HEK293 (cell line): Measurements from ENCODE around the gene SDC3.

Source experiments
- CTCF ChIA-PET: fragments of 350-600 bp; formaldehyde crosslinking; extraction: SDS; loops from one replicate; lab custom pipeline; 2021; ENCODE audit warnings: antibody characterized with exemption; lab: Yijun Ruan, JAX
- POLR2A ChIA-PET: fragments of 300-600 bp; formaldehyde crosslinking; extraction: SDS; loops from one replicate; lab custom pipeline; 2020; ENCODE audit warnings: antibody characterized with exemption, inconsistent platforms; lab: Yijun Ruan, JAX
- H3K27ac ChIP-seq: fragments of 200-500 bp; sonication (Bioruptor generic); 2 replicates; pipeline ENCODE4 v1.5.1; 2014; ENCODE audit warnings: low read depth, low read length, control low read depth, inconsistent platforms; ENCODE audit errors: extremely low read depth
- H3K36me3 ChIP-seq, 2 experiments: fragments of 200-500 bp in 1 of 2; sonication (Bioruptor generic) in 1 of 2; 1 replicate in 1 of 2; 2 replicates in 1 of 2; pipeline ENCODE4 v1.5.1; 2014 to 2017; ENCODE audit warnings: inconsistent platforms in 2 of 2, low read length in 2 of 2; ENCODE audit not compliant: control insufficient read depth in 2 of 2, insufficient read depth in 1 of 2
- H3K4me1 ChIP-seq: fragments of 200-500 bp; sonication (Bioruptor generic); 2 replicates; pipeline ENCODE4 v1.5.1; 2014; ENCODE audit warnings: mild to moderate bottlenecking, low read length, inconsistent platforms; ENCODE audit not compliant: control insufficient read depth, insufficient read depth
- H3K4me3 ChIP-seq: 2 replicates; pipeline ENCODE4 v1.5.1; 2011; ENCODE audit warnings: low read depth, mild to moderate bottlenecking, control low read depth, low read length, moderate library complexity
- H3K9me3 ChIP-seq: fragments of 200-500 bp; sonication (Bioruptor generic); 2 replicates; pipeline ENCODE4 v1.5.1; 2014; ENCODE audit warnings: low read depth, low read length, inconsistent platforms; ENCODE audit not compliant: control insufficient read depth, insufficient read depth
- BCL11B ChIP-seq: fragments of 450-650 bp; formaldehyde crosslinking; IDR thresholded peaks from 2 replicates; pipeline ENCODE4 v1.5.1; 2016; ENCODE audit warnings: low read depth, missing biosample characterization, missing genetic modification characterization
- GLI2 ChIP-seq: fragments of 450-650 bp; formaldehyde crosslinking; IDR thresholded peaks from 2 replicates; pipeline ENCODE4; 2017; ENCODE audit warnings: missing biosample characterization, missing genetic modification characterization, low read depth, borderline replicate concordance
- GLIS2 ChIP-seq: fragments of 450-650 bp; formaldehyde crosslinking; IDR thresholded peaks from 2 replicates; pipeline ENCODE4 v1.5.1; 2016; ENCODE audit warnings: missing biosample characterization, missing genetic modification characterization
- KLF9 ChIP-seq: fragments of 450-650 bp; formaldehyde crosslinking; IDR thresholded peaks from 2 replicates; pipeline ENCODE4 v1.5.1; 2016; ENCODE audit warnings: missing biosample characterization, missing genetic modification characterization, low read depth
- MYNN ChIP-seq: fragments of 450-650 bp; formaldehyde crosslinking; IDR thresholded peaks from 2 replicates; pipeline ENCODE4 v1.5.1; 2016; ENCODE audit warnings: missing biosample characterization, missing genetic modification characterization, borderline replicate concordance
- SALL2 ChIP-seq: fragments of 450-650 bp; formaldehyde crosslinking; IDR thresholded peaks from 2 replicates; pipeline ENCODE4 v1.5.0; 2017; ENCODE audit warnings: missing biosample characterization, mild to moderate bottlenecking, missing genetic modification characterization, borderline replicate concordance
- SP7 ChIP-seq: fragments of 450-650 bp; formaldehyde crosslinking; IDR thresholded peaks from 2 replicates; pipeline ENCODE4 v1.5.1; 2016; ENCODE audit warnings: missing biosample characterization, missing genetic modification characterization
- WT1 ChIP-seq: fragments of 450-650 bp; formaldehyde crosslinking; IDR thresholded peaks from 2 replicates; pipeline ENCODE4 v1.5.1; 2016; ENCODE audit warnings: missing biosample characterization, missing genetic modification characterization
- ZBTB10 ChIP-seq: fragments of 450-650 bp; formaldehyde crosslinking; IDR thresholded peaks from 2 replicates; pipeline ENCODE4 v1.5.1; 2016; ENCODE audit warnings: missing biosample characterization, missing genetic modification characterization
- ZBTB26 ChIP-seq: fragments of 450-650 bp; formaldehyde crosslinking; optimal IDR thresholded peaks from 2 replicates; pipeline ENCODE3; 2016; ENCODE audit warnings: missing biosample characterization, mild to moderate bottlenecking, missing genetic modification characterization
- ZBTB8A ChIP-seq: fragments of 450-650 bp; formaldehyde crosslinking; IDR thresholded peaks from 2 replicates; pipeline ENCODE4 v1.5.1; 2016; ENCODE audit warnings: missing biosample characterization, missing genetic modification characterization
- ZFHX2 ChIP-seq: fragments of 450-650 bp; formaldehyde crosslinking; conservative IDR thresholded peaks from 2 replicates; pipeline ENCODE4 v1.5.1; 2016; ENCODE audit warnings: missing biosample characterization, missing genetic modification characterization
- ZFP41 ChIP-seq: fragments of 450-650 bp; formaldehyde crosslinking; IDR thresholded peaks from 2 replicates; pipeline ENCODE4 v1.5.1; 2016; ENCODE audit warnings: missing biosample characterization, missing genetic modification characterization, borderline replicate concordance
- ZNF148 ChIP-seq: fragments of 450-650 bp; formaldehyde crosslinking; IDR thresholded peaks from 2 replicates; pipeline ENCODE4 v1.5.0; 2017; ENCODE audit warnings: missing biosample characterization, missing genetic modification characterization, borderline replicate concordance
- ZNF18 ChIP-seq: fragments of 450-650 bp; formaldehyde crosslinking; IDR thresholded peaks from 2 replicates; pipeline ENCODE4 v1.5.1; 2016; ENCODE audit warnings: missing biosample characterization, missing genetic modification characterization
- ZNF239 ChIP-seq: fragments of 450-650 bp; formaldehyde crosslinking; IDR thresholded peaks from 2 replicates; pipeline ENCODE4 v1.5.1; 2016; ENCODE audit warnings: missing biosample characterization, missing genetic modification characterization
- ZNF248 ChIP-seq: fragments of 450-650 bp; formaldehyde crosslinking; IDR thresholded peaks from 2 replicates; pipeline ENCODE4 v1.5.1; 2017; ENCODE audit warnings: missing biosample characterization, missing genetic modification characterization
- ZNF354C ChIP-seq: fragments of 450-650 bp; formaldehyde crosslinking; IDR thresholded peaks from 2 replicates; pipeline ENCODE4 v1.5.1; 2016; ENCODE audit warnings: missing biosample characterization, missing genetic modification characterization, low read depth, borderline replicate concordance
- ZNF362 ChIP-seq: fragments of 450-650 bp; formaldehyde crosslinking; IDR thresholded peaks from 2 replicates; pipeline ENCODE4 v1.5.1; 2016; ENCODE audit warnings: missing biosample characterization, missing genetic modification characterization
- ZNF488 ChIP-seq: fragments of 450-650 bp; formaldehyde crosslinking; IDR thresholded peaks from 2 replicates; pipeline ENCODE4 v1.5.1; 2016; ENCODE audit warnings: missing biosample characterization, missing genetic modification characterization
- ZNF610 ChIP-seq: fragments of 450-650 bp; formaldehyde crosslinking; IDR thresholded peaks from 2 replicates; pipeline ENCODE4 v1.5.1; 2016; ENCODE audit warnings: missing biosample characterization, missing genetic modification characterization, borderline replicate concordance
- ZNF768 ChIP-seq: fragments of 450-650 bp; formaldehyde crosslinking; IDR thresholded peaks from 2 replicates; pipeline ENCODE4 v1.5.1; 2018; ENCODE audit warnings: missing biosample characterization, mild to moderate bottlenecking, missing genetic modification characterization

The SDC3 gene

GRCh38 chr1:30908696-30909364 is at the start of gene SDC3:
SDC3 (minus strand) TSS chr1:30908758; CDS start chr1:30908586, 172 bp downstream.
- H3K9me3 ChIP-seq, result no peaks in the 10 kb centered on the region
- TF ChIP-seq ZNF354C (tag by site-specific recombination), result no peak
- 0 out of 2 replicates have a peak, but pooled peaks have one; percentile 14 for TF ChIP-seq ZNF768 (tag by site-specific recombination)
- peak; percentile 49 for TF ChIP-seq ZBTB8A (tag by site-specific recombination)
- TF ChIP-seq ZBTB26 (tag by site-specific recombination), result peak; percentile 24
- TF ChIP-seq BCL11B (tag by site-specific recombination), result 0 out of 2 replicates have a peak, but pooled peaks have one; percentile 60
- 0 out of 2 replicates have a peak, but pooled peaks have one; percentile 21 for TF ChIP-seq SP7 (tag by site-specific recombination)
- TF ChIP-seq ZNF148 (tag by site-specific recombination), result no peak
- H3K4me1 ChIP-seq, result peaks cover 8% of the 10 kb centered on the region; the same call in 1 of the 2 replicates
- ChIA-PET CTCF (interaction anchor here (0.6 to 7.7 kb wide), 5 partner anchors 106 to 189 kb away, joined by 3 to 434 read pairs (median 78); no protein-coding TSS in a partner anchor), POLR2A (interaction anchor here (2.2 kb wide), 1 partner anchor 107 kb away, joined by 6 read pairs; no protein-coding TSS in a partner anchor)
- no peak within 1 kb of the TSS for H3K27ac ChIP-seq
- peak within 1 kb of the TSS; percentile 21 for H3K4me3 ChIP-seq
- no peaks in the 10 kb centered on the region for H3K36me3 ChIP-seq

- POLR2A ChIA-PET, result no interaction called here
- Histone ChIP-seq H3K27ac (no peak overlapping the region), H3K4me1 (no peaks in the 10 kb centered on the region), H3K9me3 (no peaks in the 10 kb centered on the region), H3K36me3 (peaks cover 64 to 93% of the 10 kb centered on the region in 2 experiments), H3K4me3 (no peak overlapping the region)
- CTCF ChIA-PET, result interaction anchor here (0.7 to 1.9 kb wide), 3 partner anchors 9 to 46 kb away, joined by 3 to 6 read pairs (median 4); no protein-coding TSS in a partner anchor
- TF ChIP-seq SALL2 (no peak), KLF9 (tag by site-specific recombination) (no peak), ZNF362 (tag by site-specific recombination) (no peak), ZNF18 (tag by site-specific recombination) (no peak), ZNF239 (tag by site-specific recombination) (no peak), WT1 (tag by site-specific recombination) (no peak), ZBTB10 (tag by site-specific recombination) (no peak), ZFHX2 (tag by site-specific recombination) (no peak), ZNF610 (tag by site-specific recombination) (no peak), GLIS2 (tag by site-specific recombination) (no peak), ZNF248 (tag by site-specific recombination) (no peak), ZNF488 (tag by site-specific recombination) (no peak), GLI2 (tag by site-specific recombination) (no peak), ZFP41 (no peak), MYNN (no peak)
Observed at GRCh38 chr1:30957560-30958222, 49.1 kb upstream of the SDC3 start.
